ENCODE measurements around the gene PLPPR3.

Gene PLPPR3

GRCh38 chr19:780935-781334 lies 40.8 kb downstream of the PLPPR3 start:
- no peaks in the 10 kb centered on the region for H3K36me3 ChIP-seq (ENCODE audit: control insufficient read depth, insufficient read depth, low read length)
- H3K4me3 ChIP-seq (replicated peaks; ENCODE audit: low read depth, low read length), result no peak overlapping the region
- DNase-seq (ENCODE audit: extremely low read depth, insufficient read length), result no peak
- TF ChIP-seq, protein P1, sequence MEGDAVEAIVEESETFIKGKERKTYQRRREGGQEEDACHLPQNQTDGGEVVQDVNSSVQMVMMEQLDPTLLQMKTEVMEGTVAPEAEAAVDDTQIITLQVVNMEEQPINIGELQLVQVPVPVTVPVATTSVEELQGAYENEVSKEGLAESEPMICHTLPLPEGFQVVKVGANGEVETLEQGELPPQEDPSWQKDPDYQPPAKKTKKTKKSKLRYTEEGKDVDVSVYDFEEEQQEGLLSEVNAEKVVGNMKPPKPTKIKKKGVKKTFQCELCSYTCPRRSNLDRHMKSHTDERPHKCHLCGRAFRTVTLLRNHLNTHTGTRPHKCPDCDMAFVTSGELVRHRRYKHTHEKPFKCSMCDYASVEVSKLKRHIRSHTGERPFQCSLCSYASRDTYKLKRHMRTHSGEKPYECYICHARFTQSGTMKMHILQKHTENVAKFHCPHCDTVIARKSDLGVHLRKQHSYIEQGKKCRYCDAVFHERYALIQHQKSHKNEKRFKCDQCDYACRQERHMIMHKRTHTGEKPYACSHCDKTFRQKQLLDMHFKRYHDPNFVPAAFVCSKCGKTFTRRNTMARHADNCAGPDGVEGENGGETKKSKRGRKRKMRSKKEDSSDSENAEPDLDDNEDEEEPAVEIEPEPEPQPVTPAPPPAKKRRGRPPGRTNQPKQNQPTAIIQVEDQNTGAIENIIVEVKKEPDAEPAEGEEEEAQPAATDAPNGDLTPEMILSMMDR (IDR thresholded peaks at IDR 0.05; ENCODE audit: insufficient read depth, low read length, poor library complexity, severe bottlenecking), result no peak
- no peaks in the 10 kb centered on the region for H3K27me3 ChIP-seq (replicated peaks; ENCODE audit: control insufficient read depth, insufficient read depth, low read length)

DNA sequence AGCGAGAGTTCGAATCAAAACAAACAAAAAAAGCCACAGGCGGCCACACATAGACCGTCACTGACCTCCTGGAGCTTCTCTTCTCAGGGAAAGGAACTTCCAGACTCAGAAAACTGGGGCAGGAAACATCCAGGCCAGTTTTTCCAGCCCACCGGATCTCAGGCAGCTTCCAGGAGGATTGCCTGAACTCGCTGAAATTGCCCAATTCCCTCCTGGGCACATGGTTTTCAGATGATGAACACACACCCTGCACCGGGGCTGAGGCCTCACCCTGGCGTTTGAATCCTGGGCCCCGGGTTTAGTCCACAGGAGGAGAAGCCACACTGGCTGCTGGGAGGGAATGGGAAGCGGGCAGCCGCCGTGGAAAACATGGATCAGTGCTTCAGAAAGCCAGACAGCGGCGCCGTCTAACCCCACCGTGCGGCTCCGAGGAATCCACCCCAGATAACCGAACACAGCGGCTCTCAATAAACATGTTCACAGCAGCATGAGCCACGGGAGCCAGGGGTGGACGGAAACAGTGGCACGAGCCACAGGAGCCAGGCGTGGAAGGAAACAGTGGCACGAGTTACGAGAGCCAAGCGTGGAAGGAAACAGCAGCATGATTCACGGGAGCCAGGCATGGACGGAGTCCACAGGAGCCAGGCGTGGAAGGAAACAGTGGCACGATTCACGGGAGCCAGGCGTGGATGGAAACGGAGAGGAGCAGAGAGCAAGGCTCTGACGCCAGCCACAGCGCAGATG lies 42.7 kb downstream of the PLPPR3 start:
- DNase-seq (ENCODE audit: extremely low read depth, insufficient read length), result no peak
- TF ChIP-seq, protein P1 (IDR thresholded peaks at IDR 0.05; ENCODE audit: insufficient read depth, low read length, poor library complexity, severe bottlenecking), result no peak
- Histone ChIP-seq H3K36me3 (ENCODE audit: control insufficient read depth, insufficient read depth, low read length) (no peaks in the 10 kb centered on the region), H3K4me3 (replicated peaks; ENCODE audit: low read depth, low read length) (no peak overlapping the region), H3K27me3 (replicated peaks; ENCODE audit: control insufficient read depth, insufficient read depth, low read length) (no peaks in the 10 kb centered on the region)

- Histone ChIP-seq H3K36me3 (ENCODE audit: control insufficient read depth, insufficient read depth, low read length) (no peaks in the 10 kb centered on the region), H3K4me3 (replicated peaks; ENCODE audit: low read depth, low read length) (no peak overlapping the region), H3K27me3 (replicated peaks; ENCODE audit: control insufficient read depth, insufficient read depth, low read length) (no peaks in the 10 kb centered on the region)
- no peak for DNase-seq (ENCODE audit: extremely low read depth, insufficient read length)
- TF ChIP-seq, protein P1 (IDR thresholded peaks at IDR 0.05; ENCODE audit: insufficient read depth, low read length, poor library complexity, severe bottlenecking), result no peak
These were observed 45.2 kb downstream of the PLPPR3 start for GRCh38 chr19:776549-776948.

GRCh38 chr19:772730-773436 lies 48.9 kb downstream of the PLPPR3 start:
- DNase-seq (ENCODE audit: extremely low read depth, insufficient read length), result no peak
- TF ChIP-seq, protein P1 (IDR thresholded peaks at IDR 0.05; ENCODE audit: insufficient read depth, low read length, poor library complexity, severe bottlenecking), result no peak

DNA sequence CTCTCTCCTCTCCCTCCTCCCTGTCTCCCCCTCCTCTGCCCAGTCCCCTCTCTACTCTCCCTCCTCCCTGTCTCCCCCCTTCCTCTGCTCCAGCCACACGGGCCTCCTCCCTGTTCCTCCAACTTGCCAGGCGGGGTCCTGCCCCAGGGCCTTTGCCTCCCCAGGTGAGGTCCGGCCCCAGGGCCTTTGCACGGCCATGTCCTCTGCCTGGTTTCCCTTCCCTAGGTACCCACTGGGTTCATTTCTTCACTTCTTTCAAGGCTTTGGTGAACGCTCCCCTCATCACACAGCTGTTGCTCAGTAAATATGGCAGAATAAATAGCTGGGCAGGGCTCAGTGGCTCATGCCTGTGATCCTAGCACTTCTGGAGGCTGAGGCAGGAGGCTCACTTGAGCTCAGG lies 49.7 kb downstream of the PLPPR3 start:
- Histone ChIP-seq H3K27me3 (replicated peaks; ENCODE audit: control insufficient read depth, insufficient read depth, low read length) (no peaks in the 10 kb centered on the region), H3K4me3 (replicated peaks; ENCODE audit: low read depth, low read length) (no peak overlapping the region), H3K36me3 (ENCODE audit: control insufficient read depth, insufficient read depth, low read length) (no peaks in the 10 kb centered on the region)
- TF ChIP-seq, protein P1 (IDR thresholded peaks at IDR 0.05; ENCODE audit: insufficient read depth, low read length, poor library complexity, severe bottlenecking), result no peak
- no peak for DNase-seq (ENCODE audit: extremely low read depth, insufficient read length)

More at GRCh38 chr19:772730-773436, 48.9 kb downstream of the PLPPR3 start:
- H3K27me3 ChIP-seq (replicated peaks; ENCODE audit: control insufficient read depth, insufficient read depth, low read length), result no peaks in the 10 kb centered on the region
- no peaks in the 10 kb centered on the region for H3K36me3 ChIP-seq (ENCODE audit: control insufficient read depth, insufficient read depth, low read length)
- no peak overlapping the region for H3K4me3 ChIP-seq (replicated peaks; ENCODE audit: low read depth, low read length)

Data from GM06990 (cell line).